ENCODE data around the gene POP7. TPM values are rescaled to one million over a fixed set of nuclear protein-coding genes. Genes with fewer than 3 reads are reported as not detected.

POP7 gene
- total and polyA plus RNA-seq, 2 of the 4 experiments (the other 2 are of a cell fraction) = 14.9 to 38.0 TPM

DNA sequence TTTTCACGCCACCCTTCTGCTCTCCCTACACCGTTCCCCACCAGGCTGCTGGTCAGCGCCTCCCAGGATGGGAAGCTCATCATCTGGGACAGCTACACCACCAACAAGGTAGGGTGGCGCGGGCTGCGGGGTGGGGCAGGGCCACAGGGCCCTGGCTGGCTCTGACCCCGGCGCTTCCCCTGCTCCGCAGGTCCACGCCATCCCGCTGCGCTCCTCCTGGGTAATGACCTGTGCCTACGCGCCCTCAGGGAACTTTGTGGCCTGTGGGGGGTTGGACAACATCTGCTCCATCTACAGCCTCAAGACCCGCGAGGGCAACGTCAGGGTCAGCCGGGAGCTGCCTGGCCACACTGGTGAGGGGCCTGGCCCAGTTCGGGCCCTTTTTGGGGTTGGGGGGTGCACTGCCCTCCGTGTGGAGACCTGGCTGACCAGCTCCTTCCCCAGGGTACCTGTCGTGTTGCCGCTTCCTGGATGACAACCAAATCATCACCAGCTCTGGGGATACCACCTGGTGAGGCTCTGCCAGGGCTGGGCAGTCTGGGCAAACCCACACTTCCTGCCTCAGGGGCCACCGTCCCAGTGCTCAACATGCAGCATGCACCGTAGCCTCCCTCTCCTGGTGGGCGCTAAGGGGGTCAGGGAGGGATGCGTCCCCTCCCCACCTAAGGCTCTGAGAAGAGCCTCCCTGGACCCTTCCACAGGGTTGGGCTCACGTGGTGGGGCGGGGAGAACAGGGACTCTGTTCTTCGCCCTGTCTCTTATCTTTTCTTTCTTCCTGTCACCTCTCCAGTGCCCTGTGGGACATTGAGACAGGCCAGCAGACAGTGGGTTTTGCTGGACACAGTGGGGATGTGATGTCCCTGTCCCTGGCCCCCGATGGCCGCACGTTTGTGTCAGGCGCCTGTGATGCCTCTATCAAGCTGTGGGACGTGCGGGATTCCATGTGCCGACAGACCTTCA, 28.3 kb upstream of the POP7 start:
- intact Hi-C loops (cut with micrococcal nuclease) = no loop called here
- no peak overlapping the region for H2BK20ac ChIP-seq (ENCODE audit: low read depth, low read length)
- H3K14ac ChIP-seq (replicated peaks; ENCODE audit: low read depth, low read length) = no peak overlapping the region
- no peak overlapping the region for H3K4ac ChIP-seq (ENCODE audit: low read depth, low read length)
- no peak overlapping the region for H2BK120ac ChIP-seq (ENCODE audit: low read depth, low read length)
- in situ Hi-C loops (cut with MboI; ENCODE audit: low sequenced_read_pairs) = loop anchor here (10.0 kb wide), 1 partner anchor 203 kb away; the partner anchor contains the start of gene TSC22D4
- no peak overlapping the region for H2BK15ac ChIP-seq (ENCODE audit: low read depth, low read length)
- 89% methylated on average over 10 of the region's 36 CpGs; no CpG with 5 or more reads in 1 of the 2 experiments for WGBS, 2 experiments (ENCODE audit: extremely low coverage in 2 of 2, insufficient read length in 1 of 2)
- H3K9me3 ChIP-seq (ENCODE audit: control insufficient read depth, insufficient read depth, low read length) = no peaks in the 10 kb centered on the region
- ChIA-PET POLR2A (ENCODE audit: unreplicated experiment) (interaction anchor here (0.5 kb wide), 1 partner anchor 10 kb away, joined by 7 read pairs; no protein-coding TSS in a partner anchor), CTCF (interaction anchor here (1.5 kb wide), 1 partner anchor 14 kb away, joined by 5 read pairs; no protein-coding TSS in a partner anchor)
- no peaks in the 10 kb centered on the region for H3K27me3 ChIP-seq (ENCODE audit: control insufficient read depth, insufficient read depth, low read length)
- no peak overlapping the region for H3K56ac ChIP-seq (ENCODE audit: extremely low read depth, insufficient read depth, low read length)
- no peak overlapping the region for H4K8ac ChIP-seq (ENCODE audit: low read depth in 2 of 2, low read length in 2 of 2)
- DNase-seq (no peak), ATAC-seq (ENCODE audit: low read depth) (no peak)
- peaks cover 54% of the 10 kb centered on the region for H4K20me1 ChIP-seq (ENCODE audit: insufficient read depth, low read length)
- H4K91ac ChIP-seq (ENCODE audit: insufficient read depth, low read depth, low read length) = no peak overlapping the region
- no peak overlapping the region for H2AK5ac ChIP-seq (ENCODE audit: low read depth, low read length)
- no peak overlapping the region for H3K9ac ChIP-seq (ENCODE audit: low read depth, low read length)
- dilution Hi-C loops (cut with HindIII; ENCODE audit: low sequenced_read_pairs, unreplicated experiment) = no loop called here
- no peak overlapping the region for H3K4me2 ChIP-seq (ENCODE audit: low read depth, low read length)
- no peak overlapping the region for H3K27ac ChIP-seq (ENCODE audit: insufficient read depth, low read length)
- no peak overlapping the region for H4K5ac ChIP-seq (ENCODE audit: low read depth, low read length)
- H2BK5ac ChIP-seq (ENCODE audit: low read depth, low read length, poor library complexity, severe bottlenecking) = no peak overlapping the region
- peaks cover 13 to 52% of the 10 kb centered on the region in 2 experiments for H3K79me1 ChIP-seq (ENCODE audit: low read depth in 1 of 2, low read length in 2 of 2)
- peaks cover 9% of the 10 kb centered on the region for H3K4me1 ChIP-seq (ENCODE audit: control insufficient read depth, insufficient read depth, low read length)
- H3K4me3 ChIP-seq (ENCODE audit: insufficient read depth, low read depth, low read length) = no peak overlapping the region
- no peak overlapping the region for H3K23ac ChIP-seq (ENCODE audit: low read depth, low read length)
- no peak overlapping the region for H2AK9ac ChIP-seq (replicated peaks; ENCODE audit: low read depth, low read length, poor library complexity)
- no peak overlapping the region for H3K18ac ChIP-seq (ENCODE audit: low read depth, low read length)
- peaks cover 54% of the 10 kb centered on the region for H3K36me3 ChIP-seq (ENCODE audit: control insufficient read depth, insufficient read depth, low read length)
- no TSS peak for BruUV-seq (replicated peaks)
- H2AFZ ChIP-seq (replicated peaks; ENCODE audit: low read length, poor library complexity) = no peak overlapping the region
- H3K9me1 ChIP-seq (ENCODE audit: insufficient read depth, low read length) = no peaks in the 10 kb centered on the region
- TF ChIP-seq RAD21 (IDR thresholded peaks at IDR 0.05; ENCODE audit: low read length) (no peak), RFX5 (IDR thresholded peaks at IDR 0.05; ENCODE audit: low read depth, low read length) (no peak), BHLHE40 (IDR thresholded peaks at IDR 0.05; ENCODE audit: low read depth, low read length) (no peak), NFE2L2 (IDR thresholded peaks at IDR 0.05; ENCODE audit: low read depth, low read length) (no peak), MAFK (IDR thresholded peaks at IDR 0.05; ENCODE audit: low read depth, low read length) (no peak), POLR2A (IDR thresholded peaks at IDR 0.05; ENCODE audit: low read depth, low read length) (no peak), FOS (IDR thresholded peaks at IDR 0.05; ENCODE audit: low read depth, low read length) (no peak), MAZ (IDR thresholded peaks at IDR 0.05; ENCODE audit: borderline replicate concordance, low read depth, low read length) (no peak), USF2 (IDR thresholded peaks at IDR 0.05; ENCODE audit: low read depth, low read length) (no peak), CEBPB (IDR thresholded peaks at IDR 0.05; ENCODE audit: low read depth, low read length) (no peak), ELK1 (IDR thresholded peaks at IDR 0.05; ENCODE audit: borderline replicate concordance, low read depth, low read length) (no peak), RCOR1 (IDR thresholded peaks at IDR 0.05; ENCODE audit: insufficient replicate concordance, low read length) (no peak), SMC3 (IDR thresholded peaks at IDR 0.05; ENCODE audit: low read depth, low read length) (no peak)
- TF ChIP-seq, protein P1, sequence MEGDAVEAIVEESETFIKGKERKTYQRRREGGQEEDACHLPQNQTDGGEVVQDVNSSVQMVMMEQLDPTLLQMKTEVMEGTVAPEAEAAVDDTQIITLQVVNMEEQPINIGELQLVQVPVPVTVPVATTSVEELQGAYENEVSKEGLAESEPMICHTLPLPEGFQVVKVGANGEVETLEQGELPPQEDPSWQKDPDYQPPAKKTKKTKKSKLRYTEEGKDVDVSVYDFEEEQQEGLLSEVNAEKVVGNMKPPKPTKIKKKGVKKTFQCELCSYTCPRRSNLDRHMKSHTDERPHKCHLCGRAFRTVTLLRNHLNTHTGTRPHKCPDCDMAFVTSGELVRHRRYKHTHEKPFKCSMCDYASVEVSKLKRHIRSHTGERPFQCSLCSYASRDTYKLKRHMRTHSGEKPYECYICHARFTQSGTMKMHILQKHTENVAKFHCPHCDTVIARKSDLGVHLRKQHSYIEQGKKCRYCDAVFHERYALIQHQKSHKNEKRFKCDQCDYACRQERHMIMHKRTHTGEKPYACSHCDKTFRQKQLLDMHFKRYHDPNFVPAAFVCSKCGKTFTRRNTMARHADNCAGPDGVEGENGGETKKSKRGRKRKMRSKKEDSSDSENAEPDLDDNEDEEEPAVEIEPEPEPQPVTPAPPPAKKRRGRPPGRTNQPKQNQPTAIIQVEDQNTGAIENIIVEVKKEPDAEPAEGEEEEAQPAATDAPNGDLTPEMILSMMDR (conservative IDR thresholded peaks at IDR 0.05; ENCODE audit: low read depth, low read length) = no peak

All from IMR-90 (cell line).